ENCODE data around the gene ZNF581.

GRCh38 chr19:55692681-55693081 lies 49.2 kb downstream of the ZNF581 start:
- no peak for TF ChIP-seq CTCF (IDR thresholded peaks at IDR 0.05)
- no peak for TF ChIP-seq EP300 (IDR thresholded peaks at IDR 0.05; ENCODE audit: borderline replicate concordance in 1 of 2, low read depth in 1 of 2, low read length in 1 of 2)
- TF ChIP-seq FOXJ3 (CRISPR knock-in tag; IDR thresholded peaks at IDR 0.05): no peak
- TF ChIP-seq POLR2AphosphoS5 (IDR thresholded peaks at IDR 0.05; ENCODE audit: low read depth, low read length): no peak

All from SK-N-SH (cell line).